Vagina (tissue), 2 donors: Measurements from ENCODE around the gene LRRN4CL. TPM values are rescaled to one million over a fixed set of nuclear protein-coding genes. Genes with fewer than 3 reads are reported as not detected.

Experiments used
- DNase-seq, 2 donors: peaks; one replicate each; pipeline ENCODE4 v3.0.0-alpha.2; 2017; ENCODE audit errors: extremely low spot score in 2 of 2
- H3K27ac ChIP-seq: fragments of 200-600 bp; sonication (generic); one replicate; pipeline ENCODE4 v1.5.1; 2019
- H3K27me3 ChIP-seq: fragments of 200-600 bp; sonication (generic); one replicate; pipeline ENCODE4 v1.5.1; 2019
- H3K36me3 ChIP-seq, 2 donors: fragments of 200-600 bp; sonication (generic); one replicate each; pipeline ENCODE4 v1.5.1; 2017 to 2019
- H3K4me1 ChIP-seq: fragments of 200-600 bp; sonication (generic); one replicate; pipeline ENCODE4 v1.5.1; 2019
- H3K4me3 ChIP-seq, 2 donors: fragments of 200-600 bp; sonication (generic); 1 replicate in 1 of 2; 2 replicates in 1 of 2; pipeline ENCODE4 v1.5.1; 2016 to 2019
- H3K9me3 ChIP-seq: fragments of 200-600 bp; sonication (generic); one replicate; pipeline ENCODE4 v1.5.1; 2019
- POLR2A ChIP-seq, 2 donors: fragments of 450-650 bp; IDR thresholded peaks; one replicate each; pipeline ENCODE4 v1.6.1; 2017; ENCODE audit warnings: antibody characterized with exemption in 2 of 2, mild to moderate bottlenecking in 2 of 2, moderate library complexity in 2 of 2
- POLR2AphosphoS5 ChIP-seq, 2 donors: sonication (generic); formaldehyde crosslinking; IDR thresholded peaks; one replicate each; pipeline ENCODE4 v1.9.0; 2017; ENCODE audit warnings: antibody characterized with exemption in 2 of 2, mild to moderate bottlenecking in 2 of 2, low read depth in 1 of 2; ENCODE audit not compliant: insufficient read depth in 1 of 2
- intact Hi-C: fragments of 100-400 bp; cut with DNase I; formaldehyde crosslinking; loops from one replicate; pipeline ENCODE4 v1.15.1; 2023
- total RNA-seq: library from RNA; depleted of rRNA; stranded (reverse); fragments of >200 nt; gene quantifications from one replicate; pipeline ENCODE4 v1.2.3, GENCODE V29; 2016
- TF ChIP-seq, protein P1 (sequence below), 3 experiments: fragments of 450-650 bp in 2 of 3; fragments of 200-600 bp in 1 of 3; sonication (generic) in 1 of 3; IDR thresholded peaks; one replicate each; pipeline ENCODE4 v1.5.1; 2017 to 2019; ENCODE audit warnings: antibody characterized with exemption in 3 of 3, mild to moderate bottlenecking in 2 of 3, moderate library complexity in 2 of 3

The LRRN4CL gene
- total RNA-seq, 1 donor from 2014 or later = 45.2 TPM

DNA sequence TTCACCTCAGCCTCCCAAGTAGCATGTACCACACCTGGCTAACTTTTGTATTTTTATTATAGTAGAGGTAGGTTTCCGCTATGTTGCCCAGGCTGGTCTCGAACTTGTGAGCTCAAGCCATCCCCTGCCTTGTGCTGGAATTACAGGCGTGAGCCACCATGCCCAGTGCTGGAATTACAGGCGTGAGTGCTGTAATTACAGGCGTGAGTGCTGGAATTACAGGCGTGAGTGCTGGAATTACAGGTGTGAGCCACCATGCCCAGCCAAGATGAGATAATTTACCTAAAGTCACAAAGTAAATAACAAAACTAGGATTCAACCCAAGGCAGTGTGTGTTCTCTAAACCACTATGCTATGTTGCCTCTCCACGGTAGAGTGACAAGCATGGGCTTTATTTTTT lies 6.8 kb downstream of the LRRN4CL start:
- no peaks in the 10 kb centered on the region for H3K9me3 ChIP-seq
- peaks cover 22% of the 10 kb centered on the region for H3K4me1 ChIP-seq
- H3K27ac ChIP-seq = no peak overlapping the region
- no peak overlapping the region for H3K4me3 ChIP-seq
- no peaks in the 10 kb centered on the region for H3K27me3 ChIP-seq
- DNase-seq = no peak
- H3K36me3 ChIP-seq = peaks cover 0 to 3% of the 10 kb centered on the region in 2 donors
- TF ChIP-seq POLR2AphosphoS5 (IDR thresholded peaks at IDR 0.05; ENCODE audit: insufficient read depth in 1 of 2, low read depth in 1 of 2) (no peak), POLR2A (IDR thresholded peaks at IDR 0.05) (no peak)
- TF ChIP-seq, protein P1, sequence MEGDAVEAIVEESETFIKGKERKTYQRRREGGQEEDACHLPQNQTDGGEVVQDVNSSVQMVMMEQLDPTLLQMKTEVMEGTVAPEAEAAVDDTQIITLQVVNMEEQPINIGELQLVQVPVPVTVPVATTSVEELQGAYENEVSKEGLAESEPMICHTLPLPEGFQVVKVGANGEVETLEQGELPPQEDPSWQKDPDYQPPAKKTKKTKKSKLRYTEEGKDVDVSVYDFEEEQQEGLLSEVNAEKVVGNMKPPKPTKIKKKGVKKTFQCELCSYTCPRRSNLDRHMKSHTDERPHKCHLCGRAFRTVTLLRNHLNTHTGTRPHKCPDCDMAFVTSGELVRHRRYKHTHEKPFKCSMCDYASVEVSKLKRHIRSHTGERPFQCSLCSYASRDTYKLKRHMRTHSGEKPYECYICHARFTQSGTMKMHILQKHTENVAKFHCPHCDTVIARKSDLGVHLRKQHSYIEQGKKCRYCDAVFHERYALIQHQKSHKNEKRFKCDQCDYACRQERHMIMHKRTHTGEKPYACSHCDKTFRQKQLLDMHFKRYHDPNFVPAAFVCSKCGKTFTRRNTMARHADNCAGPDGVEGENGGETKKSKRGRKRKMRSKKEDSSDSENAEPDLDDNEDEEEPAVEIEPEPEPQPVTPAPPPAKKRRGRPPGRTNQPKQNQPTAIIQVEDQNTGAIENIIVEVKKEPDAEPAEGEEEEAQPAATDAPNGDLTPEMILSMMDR (IDR thresholded peaks at IDR 0.05) = no peak
- intact Hi-C loops = no loop called here

GRCh38 chr11:62680825-62681240 lies 8.5 kb downstream of the LRRN4CL start:
- H3K4me1 ChIP-seq = peaks cover 28% of the 10 kb centered on the region
- DNase-seq = no peak
- no peaks in the 10 kb centered on the region for H3K27me3 ChIP-seq
- H3K4me3 ChIP-seq = no peak overlapping the region
- peaks cover 0 to 19% of the 10 kb centered on the region in 2 donors for H3K36me3 ChIP-seq
- TF ChIP-seq, protein P1 (IDR thresholded peaks at IDR 0.05) = peak in 2 of 3 experiments; percentile 21 to 38
- TF ChIP-seq POLR2A (IDR thresholded peaks at IDR 0.05) (no peak), POLR2AphosphoS5 (IDR thresholded peaks at IDR 0.05; ENCODE audit: insufficient read depth in 1 of 2, low read depth in 1 of 2) (peak in 1 of 2 donors; percentile 30)
- intact Hi-C loops = no loop called here
- H3K9me3 ChIP-seq = no peaks in the 10 kb centered on the region
- H3K27ac ChIP-seq = no peak overlapping the region

DNA sequence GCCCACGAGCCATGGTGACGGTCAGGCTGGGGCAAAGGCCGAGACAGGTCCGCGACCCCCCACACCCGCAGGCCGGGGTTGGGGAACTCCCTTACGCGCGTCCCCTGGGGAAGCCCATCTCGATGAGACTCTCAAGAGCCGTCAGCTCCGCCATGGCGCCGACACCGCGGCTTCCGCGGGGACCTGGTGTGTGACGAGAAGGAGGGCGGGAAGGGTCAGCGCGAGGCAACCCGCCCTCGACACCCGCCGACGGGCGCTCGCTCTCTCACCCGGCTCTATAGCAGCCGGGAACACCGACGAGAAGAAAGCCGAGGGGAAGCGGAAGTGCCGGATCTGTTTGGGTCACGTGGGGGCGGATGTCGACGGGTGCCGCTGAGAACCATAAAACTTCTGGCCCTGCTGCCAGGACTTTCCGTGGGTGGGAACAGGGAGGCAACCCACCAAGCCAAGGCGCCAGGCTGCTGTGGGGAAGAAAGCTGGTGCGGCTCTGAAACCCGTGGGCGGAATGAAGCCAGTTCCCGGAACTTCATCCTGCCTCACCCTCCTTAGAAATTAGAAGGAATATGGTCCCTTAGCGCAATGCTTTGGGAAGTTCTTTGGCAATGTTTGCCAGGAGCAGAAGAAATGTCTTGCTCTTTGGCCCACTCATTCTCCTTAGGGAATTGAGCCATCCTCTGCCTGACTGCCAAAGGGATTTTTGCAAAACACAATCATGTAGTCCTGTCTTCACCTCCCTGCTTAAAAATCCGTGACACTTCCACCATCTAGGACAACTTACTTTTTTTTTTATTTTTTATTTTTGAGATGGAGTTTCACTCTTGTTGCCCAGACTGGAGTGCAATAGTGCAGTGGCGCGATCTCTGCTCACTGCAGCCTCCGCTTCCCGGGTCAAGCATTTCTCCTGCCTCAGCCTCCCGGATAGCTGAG lies 10.3 kb downstream of the LRRN4CL start, which contains the start of gene UBXN1:
UBXN1 (minus strand) TSS at position 304 of the 927 bp plus-strand sequence; CDS start at position 154, 150 bp downstream.
- Histone ChIP-seq H3K4me1 (peaks cover 38% of the 10 kb centered on the region), H3K27me3 (no peaks in the 10 kb centered on the region), H3K4me3 (peak within 1 kb of the TSS; percentile 95 to 98), H3K36me3 (peaks cover 0 to 27% of the 10 kb centered on the region in 2 donors), H3K27ac (peak within 1 kb of the TSS; percentile 86), H3K9me3 (no peaks in the 10 kb centered on the region)
- peak in 1 of 2 donors; percentile 96 for DNase-seq
- intact Hi-C loops = no loop called here
- TF ChIP-seq POLR2AphosphoS5 (IDR thresholded peaks at IDR 0.05; ENCODE audit: insufficient read depth in 1 of 2, low read depth in 1 of 2) = peak; percentile 95 to 96
- no peak for TF ChIP-seq POLR2A (IDR thresholded peaks at IDR 0.05)

- H3K4me1 ChIP-seq = peaks cover 43% of the 10 kb centered on the region
- peak overlapping the region; percentile 95 to 98 for H3K4me3 ChIP-seq
- H3K36me3 ChIP-seq = peaks cover 0 to 32% of the 10 kb centered on the region in 2 donors
- intact Hi-C loops = no loop called here
- H3K9me3 ChIP-seq = no peaks in the 10 kb centered on the region
- TF ChIP-seq, protein P1 (IDR thresholded peaks at IDR 0.05) = no peak
- no peak for TF ChIP-seq POLR2AphosphoS5 (IDR thresholded peaks at IDR 0.05; ENCODE audit: insufficient read depth in 1 of 2, low read depth in 1 of 2)
- TF ChIP-seq POLR2A (IDR thresholded peaks at IDR 0.05) = no peak
- peak overlapping the region; percentile 86 for H3K27ac ChIP-seq
- H3K27me3 ChIP-seq = no peaks in the 10 kb centered on the region
- no peak for DNase-seq
Observed at GRCh38 chr11:62678433-62678769, 10.9 kb downstream of the LRRN4CL start.

- TF ChIP-seq, protein P1 (IDR thresholded peaks at IDR 0.05) = no peak
- TF ChIP-seq POLR2A (IDR thresholded peaks at IDR 0.05) = no peak
- TF ChIP-seq POLR2AphosphoS5 (IDR thresholded peaks at IDR 0.05; ENCODE audit: insufficient read depth in 1 of 2, low read depth in 1 of 2) = no peak
- H3K27me3 ChIP-seq = no peaks in the 10 kb centered on the region
- no peak for DNase-seq
- intact Hi-C loops = no loop called here
- no peak overlapping the region for H3K27ac ChIP-seq
- peaks cover 0 to 32% of the 10 kb centered on the region in 2 donors for H3K36me3 ChIP-seq
- H3K4me3 ChIP-seq = peak overlapping the region in 1 of 2 donors; percentile 95
- H3K4me1 ChIP-seq = peaks cover 50% of the 10 kb centered on the region
- no peaks in the 10 kb centered on the region for H3K9me3 ChIP-seq
Observed at GRCh38 chr11:62677714-62678113, 11.6 kb downstream of the LRRN4CL start.
